Stimulated activated CD8-positive, alpha-beta memory T cell treated with anti-CD3 and anti-CD28 coated beads, Interleukin-7, amount 100 ng/mL, for 24 hours (primary cell): ENCODE data around the gene ANO1.

ENCODE experiments used
- DNase-seq: peaks from one replicate; pipeline ENCODE4 v3.0.0-alpha.2; 2020; ENCODE audit warnings: low read depth

Gene ANO1

DNA sequence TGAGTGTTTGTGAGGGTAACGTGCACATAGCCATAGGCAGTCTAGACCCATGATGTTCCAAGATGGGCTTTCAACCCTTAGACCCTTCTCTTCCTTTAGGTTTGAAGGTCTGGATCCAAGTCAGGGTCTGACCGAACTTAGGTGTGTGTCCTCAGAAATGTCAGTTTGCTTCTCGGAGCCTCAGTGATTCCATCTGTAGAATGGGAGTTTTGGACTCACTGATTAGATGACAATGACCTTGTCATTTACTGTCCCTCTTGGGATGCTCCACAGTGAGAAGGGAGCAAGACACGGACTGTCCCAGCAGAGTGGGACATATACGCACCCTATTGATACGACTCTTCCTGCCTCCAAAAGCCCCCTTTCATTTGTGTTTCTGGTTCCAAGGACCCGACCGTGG, 37.7 kb downstream of the ANO1 start:
- DNase-seq: no peak

DNA sequence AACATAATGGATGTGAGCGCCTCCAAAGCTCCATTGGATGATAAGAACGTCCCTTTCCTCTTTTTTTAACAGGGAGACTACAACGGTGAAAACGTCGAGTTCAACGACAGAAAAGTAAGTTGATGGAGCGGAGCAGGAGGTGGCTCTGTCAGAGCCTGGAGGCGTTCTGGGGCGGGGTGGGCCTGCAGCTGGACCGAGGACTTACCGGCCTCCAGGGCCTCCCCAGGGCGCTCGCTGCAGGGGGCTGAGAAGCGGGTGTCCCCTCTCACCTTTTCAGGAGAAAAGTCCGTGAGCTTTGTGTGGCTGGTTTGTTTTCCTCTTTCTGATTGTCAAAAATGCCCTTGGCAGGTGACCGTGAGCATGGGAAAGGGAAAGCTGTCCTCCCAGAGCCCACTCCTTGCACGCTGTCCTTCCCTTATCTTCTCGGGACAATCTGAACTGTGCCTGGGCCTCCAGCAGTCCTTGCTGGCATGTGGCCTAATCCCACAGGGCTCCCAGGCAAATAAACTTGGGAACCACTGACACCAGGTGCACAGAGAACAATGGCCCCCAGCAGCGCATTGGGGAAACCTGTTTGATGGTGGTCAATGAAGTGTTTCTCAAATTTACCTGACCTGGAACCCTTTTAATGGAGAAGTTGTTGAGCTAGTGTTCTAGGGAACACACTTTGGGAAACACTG, 38.4 kb downstream of the ANO1 start:
- no peak for DNase-seq

DNA sequence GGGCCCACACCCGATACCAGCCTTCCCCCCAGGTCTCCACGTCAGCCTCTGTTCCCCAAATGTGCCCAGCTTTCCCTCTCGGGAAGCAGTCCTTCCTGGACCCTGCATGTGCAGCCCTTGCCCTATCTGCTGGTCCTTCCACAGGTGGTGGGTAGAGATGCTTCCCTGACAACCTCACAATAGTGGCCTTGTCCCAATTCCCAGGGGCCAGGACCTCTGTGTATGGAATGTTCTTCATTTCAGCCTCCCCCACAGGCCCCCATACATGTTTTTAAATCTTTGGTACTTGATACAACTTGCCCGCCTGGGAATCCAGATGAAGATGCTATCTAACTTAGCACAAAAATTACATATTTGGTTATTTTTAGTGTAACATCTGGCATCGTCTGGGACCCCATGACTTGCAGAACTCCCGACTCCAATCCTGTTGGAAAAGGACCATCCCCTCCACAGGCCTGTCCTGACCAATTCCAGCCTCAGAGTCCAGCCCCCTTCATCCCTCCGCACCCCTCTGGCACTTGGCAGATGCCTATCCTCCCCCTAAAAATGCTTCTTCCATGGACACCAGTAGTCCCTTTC, 39.5 kb downstream of the ANO1 start:
- DNase-seq: no peak

DNA sequence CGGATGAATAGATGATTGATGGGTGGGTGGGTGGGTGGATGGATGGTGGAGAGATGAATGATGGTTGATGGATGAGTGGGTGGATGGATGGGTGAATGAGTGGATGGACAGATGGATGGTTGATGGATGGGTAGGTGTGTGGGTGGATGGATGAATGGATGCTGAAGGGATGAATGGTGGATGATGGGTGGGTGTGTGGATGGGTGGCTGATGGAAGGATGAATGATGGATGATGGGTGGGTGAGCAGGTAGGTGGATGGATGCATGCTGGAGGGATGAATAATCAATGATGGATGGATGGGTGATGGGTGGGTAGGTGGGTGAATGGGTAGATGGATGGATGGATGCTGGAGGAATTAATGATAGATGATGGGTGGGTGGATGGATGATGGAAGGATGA, 40.5 kb downstream of the ANO1 start:
- DNase-seq: no peak

DNA sequence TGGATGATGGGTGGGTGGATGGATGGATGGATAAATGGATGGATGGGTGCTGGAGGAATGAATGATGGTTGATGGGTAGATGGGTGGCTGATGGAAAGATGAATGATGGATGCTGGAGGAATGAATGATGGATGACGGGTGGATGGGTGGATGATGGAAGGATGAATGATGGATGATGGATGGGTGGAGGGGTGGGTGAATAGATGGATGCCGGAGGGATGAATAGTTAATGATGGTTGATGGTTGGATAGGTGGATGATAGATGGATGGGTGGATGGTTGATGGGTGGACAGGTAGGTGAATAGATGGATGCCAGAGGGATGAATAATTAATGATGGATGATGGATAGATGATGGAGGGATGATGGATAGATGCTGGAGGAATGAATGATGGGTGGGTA, 41.4 kb downstream of the ANO1 start:
- DNase-seq: no peak

DNA sequence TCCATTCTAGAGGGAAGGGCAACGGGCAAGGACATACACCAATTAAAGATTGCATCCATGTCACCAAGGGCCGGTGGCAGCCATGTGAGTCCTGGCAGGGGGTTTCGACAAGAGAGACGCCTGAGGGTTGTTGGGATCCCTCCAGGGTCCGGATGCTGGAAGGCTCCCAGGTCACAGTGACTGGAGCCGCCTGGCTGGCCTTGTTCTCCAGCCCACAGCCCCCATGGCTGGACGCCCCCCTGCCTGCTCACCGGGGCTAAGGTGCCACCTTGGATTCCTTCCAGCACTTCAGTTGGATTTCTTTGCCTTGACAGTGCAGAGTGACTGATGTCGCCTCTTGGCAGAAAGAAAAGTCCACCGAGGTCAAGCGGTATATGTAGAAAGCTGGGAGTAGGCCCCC, 42.6 kb downstream of the ANO1 start:
- no peak for DNase-seq

DNA sequence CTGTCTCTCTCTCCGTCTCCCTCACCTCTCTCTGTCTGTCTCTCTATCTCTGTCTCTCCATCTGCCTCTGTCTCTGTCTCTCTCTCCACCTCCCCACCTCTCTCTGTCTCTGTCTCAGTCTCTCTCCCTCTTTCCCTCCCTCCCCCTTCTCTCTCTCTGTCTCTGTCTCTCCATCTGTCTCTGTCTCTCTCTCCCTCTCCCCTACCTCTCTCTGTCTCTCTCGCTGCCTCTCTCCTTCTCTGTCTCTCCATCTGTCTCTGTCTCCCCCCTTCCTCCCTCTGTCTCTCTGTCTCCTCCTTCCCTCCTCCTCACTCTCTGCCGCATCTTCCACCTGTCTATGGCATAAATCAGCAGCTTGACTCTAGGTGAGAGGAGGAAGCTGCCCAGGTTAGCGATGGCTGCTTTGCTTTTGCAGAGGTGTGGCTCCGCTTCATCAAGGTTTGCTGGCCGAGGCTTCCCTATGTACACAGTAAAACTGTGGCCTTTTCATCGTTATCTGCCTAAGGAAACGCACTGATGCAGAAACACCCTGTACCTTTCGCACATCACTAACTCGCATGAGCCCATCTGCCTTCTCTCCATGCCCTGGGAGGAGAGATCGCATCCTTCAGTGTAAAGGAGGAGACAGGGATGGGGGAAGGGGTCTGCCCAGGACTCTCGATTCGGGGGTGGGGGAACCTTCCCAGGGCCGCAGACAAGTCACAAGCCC, 44.5 kb downstream of the ANO1 start:
- no peak for DNase-seq

DNA sequence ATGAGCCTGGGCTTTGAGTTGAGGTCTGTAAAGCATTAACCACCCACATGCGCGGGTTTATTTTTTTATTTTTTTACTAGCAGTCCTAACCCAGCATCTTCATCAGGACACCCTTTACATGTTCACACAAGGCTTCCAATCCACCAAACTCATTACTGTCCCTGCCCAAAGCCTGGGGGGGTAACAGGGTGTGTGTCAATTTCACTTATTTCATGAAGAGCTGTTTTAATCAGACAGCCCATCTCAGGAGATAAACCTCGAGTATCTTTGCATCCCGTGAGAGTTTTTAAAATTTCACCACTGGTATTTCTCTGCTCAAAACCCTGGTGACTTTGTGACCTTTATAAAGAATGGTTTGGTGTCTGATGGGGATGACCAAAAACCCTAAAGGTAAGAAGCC, 45.6 kb downstream of the ANO1 start:
- no peak for DNase-seq

DNA sequence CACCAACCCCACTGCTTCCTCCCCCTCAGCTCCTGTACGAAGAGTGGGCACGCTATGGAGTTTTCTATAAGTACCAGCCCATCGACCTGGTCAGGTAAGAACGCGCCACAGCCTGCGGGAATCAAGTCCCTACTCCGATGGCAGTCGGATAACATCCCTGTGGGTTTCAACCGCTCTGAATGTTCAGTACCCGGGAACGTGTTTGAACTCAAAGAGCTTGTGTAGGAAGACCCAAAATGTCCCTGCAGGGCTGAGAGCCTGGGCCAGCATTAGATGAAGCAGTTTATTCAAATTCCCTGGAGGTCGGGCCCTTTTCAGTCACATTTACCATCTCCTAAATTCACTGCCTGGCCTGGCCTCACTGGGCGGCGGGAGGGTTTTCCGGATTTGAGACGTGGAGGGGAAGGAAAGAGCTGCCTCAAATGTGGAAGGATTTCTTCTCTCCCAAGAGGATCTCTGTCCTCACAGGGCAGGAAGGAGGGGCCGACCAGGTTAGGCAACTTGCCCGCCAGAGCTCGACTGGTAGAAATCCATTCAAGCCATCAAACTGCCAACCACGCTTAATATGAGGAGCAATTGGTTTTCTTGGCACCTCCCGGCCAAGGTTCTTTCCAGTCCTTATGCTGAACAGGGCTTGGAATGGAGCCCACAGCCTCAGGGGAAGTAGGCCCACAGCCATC, 46.3 kb downstream of the ANO1 start:
- no peak for DNase-seq

DNA sequence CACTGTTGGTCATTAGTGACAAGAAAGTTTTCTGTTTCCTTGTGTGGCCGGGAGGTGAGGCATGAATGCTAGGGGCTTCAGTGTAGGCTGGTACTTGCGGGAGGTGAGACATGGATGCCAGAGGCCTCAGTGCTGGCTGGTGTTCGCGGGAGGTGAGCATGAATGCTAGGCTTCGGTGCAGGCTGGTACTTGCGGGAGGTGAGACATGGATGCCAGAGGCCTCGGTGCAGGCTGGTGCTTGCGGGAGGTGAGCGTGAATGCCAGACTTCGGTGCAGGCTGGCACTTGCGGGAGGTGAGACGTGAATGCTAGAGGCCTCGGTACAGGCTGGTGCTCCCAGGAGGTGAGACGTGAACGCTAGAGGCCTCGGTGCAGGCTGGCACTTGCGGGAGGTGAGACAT, 48.4 kb downstream of the ANO1 start:
- no peak for DNase-seq

DNA sequence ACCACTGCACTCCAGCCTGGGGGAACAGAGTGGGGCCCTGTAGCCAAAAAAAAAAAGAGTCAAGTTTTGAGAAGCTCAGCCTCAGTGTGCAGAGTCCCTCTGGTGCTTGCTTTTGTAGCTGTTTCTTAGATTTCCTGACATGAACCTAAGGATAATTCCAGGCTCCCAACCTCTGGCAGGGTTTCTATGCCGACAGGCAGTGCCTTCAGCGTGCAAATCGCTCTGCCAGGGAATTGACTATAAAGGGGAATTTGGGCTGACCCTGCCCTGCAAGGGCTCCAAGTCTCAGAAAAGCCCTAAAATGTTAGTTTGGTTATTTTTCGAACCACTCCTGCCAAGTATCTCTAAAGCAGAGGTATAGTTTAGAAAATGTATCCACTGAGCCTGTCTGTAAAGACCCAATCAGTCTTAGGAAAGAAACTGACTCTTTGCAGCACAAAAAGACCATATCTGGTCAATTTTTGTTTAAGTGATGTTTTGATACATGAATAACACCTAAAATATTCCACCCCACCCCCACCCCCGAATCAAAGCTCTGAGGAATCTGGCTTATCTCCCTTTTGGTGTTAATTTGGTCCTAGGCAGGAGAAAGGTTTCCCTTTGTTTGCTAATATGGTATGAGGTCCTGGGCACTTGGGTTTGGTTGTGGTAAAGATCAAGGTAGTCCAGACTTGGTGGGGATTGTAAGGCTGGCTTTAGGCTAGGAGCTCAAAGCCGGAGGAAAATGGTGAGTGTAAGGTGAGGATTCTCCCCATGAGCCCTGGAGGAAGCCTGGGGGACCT, 49.7 kb downstream of the ANO1 start:
- DNase-seq: no peak

DNA sequence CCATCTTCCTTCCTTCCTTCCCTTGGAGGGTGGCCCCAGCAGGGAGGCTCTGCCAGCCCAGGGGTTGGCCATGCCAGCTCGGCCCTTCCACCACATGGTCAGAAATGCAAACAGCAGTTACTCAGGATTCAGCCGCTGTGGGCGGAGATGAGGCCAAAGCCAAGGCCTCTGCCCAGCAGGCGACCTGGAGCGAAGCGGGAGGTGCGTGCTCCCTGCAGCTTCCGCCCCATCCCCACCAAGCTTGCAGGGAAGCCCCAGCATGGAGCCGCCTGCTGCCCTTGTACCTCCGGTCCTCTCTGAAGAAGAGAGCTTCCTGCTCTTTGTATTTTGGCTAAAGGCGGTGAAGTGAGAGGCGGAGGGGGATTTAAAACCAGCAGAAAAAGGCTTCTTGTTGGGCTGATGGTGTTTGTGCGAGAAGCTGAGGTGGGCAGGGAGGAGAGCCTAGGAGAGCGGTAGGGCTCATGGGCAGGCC, 50.4 kb downstream of the ANO1 start:
- DNase-seq: no peak

DNA sequence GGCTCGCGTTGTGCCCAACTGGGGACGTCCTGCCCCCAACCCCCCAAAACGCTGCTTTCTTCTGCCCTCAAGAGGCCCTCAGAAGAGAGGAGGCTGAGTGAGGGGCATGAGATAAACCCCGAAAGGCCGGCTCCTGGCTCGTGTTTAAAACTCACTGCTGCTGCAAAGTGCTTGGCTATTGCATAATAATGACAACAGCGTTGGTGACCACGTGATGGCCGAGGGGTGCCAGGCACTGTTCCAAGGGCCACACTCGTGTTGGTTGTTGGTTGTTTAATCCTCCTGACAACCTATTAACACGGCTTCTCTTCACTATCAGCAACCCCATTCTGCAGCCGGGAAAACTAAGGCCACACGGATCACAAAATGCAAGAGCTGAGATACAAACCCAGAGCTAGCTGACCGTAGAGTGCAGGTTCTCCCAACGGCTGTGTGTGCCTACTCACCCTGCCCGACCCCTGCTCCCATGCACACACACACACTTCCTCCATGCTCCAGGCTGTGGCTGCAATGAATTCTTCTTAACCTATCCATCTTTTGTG, 51.0 kb downstream of the ANO1 start:
- DNase-seq: no peak

DNA sequence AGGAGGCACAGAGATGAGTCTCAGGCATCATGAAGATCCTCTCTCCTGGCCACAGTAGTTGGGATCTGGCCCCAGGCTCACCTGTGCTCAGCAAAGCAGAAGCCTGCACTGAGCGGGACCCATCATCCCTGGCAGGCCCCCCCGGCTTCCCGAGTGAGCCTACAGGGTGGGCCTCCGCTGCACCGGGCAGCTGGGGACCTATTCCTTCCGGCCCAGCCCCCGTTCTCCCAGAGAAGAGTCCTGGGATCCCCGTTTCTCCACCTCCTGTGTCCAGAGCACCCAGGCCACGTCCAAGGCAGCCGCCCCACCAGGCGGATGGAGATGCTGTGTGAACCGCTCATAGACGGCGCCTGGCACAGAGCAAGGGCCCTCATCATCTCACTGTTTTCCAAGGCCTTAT, 52.5 kb downstream of the ANO1 start:
- no peak for DNase-seq

DNA sequence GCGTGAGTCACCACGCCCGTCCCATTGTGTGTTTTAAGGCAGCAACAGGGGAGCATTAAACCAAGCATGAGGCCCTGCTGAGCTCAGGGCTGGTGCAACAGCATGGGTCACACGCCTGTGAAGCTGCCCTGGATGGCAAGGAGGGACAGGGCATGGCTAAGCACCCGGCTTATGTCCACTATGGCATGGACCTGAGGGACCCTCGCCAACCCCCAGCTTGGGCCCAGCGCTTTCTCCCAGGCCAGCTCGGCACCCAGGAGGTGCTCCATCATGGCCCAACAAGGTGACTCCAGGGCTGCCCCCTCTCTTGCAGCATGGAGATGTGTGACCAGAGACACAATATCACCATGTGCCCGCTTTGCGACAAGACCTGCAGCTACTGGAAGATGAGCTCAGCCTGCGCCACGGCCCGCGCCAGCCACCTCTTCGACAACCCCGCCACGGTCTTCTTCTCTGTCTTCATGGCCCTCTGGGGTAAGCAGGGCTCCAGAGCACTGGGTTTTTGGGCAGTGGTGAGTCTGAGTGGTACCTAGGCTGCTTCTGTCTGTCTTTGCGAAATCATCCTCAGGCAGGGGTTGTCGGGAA, 53.6 kb downstream of the ANO1 start:
- DNase-seq: no peak

DNA sequence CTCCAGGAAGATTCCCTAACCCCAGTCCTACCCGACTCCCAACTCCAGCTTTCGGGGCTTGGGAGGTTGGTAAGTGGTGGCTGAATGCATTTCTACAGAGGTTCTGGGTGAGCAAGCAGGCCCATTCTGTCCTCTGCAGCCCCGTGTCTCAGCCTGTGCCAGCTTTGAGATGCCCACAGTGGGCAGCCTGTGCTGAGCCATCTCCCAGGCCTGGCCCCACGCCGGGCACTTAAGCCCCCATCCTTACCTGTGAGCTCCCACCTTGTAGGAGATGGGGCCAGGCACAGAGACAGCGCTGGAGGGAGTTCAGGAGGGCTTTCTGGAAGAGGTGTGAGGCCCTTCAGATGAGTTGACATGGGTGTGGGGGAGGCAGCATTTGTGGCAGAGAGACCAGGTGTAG, 54.5 kb downstream of the ANO1 start:
- no peak for DNase-seq

DNA sequence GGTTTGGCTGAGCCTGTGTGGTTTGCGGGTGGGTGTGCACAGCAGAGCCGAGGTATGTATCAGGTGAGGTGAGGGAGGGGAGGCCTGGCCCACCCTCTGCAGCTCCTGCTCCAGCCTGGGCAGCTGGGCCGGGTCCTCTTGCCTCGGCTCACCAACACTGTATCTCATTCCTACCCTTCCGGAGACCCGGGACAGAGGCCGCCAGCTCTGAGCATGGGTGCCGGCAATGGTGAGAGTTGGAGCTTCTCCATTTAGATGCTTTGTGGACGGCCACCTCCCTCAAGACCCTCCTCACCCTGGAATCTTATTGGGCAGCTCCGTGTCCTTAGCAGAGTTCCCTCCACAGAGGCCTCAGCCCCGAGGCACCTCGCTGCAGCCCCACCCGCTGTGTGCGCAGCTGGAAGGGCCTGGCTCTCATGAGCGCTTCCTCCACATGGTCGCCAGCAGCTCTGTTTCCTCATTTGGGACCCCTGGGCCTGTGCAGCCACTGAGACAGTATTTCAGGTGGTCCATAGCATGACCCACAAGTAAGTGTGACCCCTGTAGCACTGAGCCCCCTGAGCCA, 55.7 kb downstream of the ANO1 start:
- DNase-seq: no peak

DNA sequence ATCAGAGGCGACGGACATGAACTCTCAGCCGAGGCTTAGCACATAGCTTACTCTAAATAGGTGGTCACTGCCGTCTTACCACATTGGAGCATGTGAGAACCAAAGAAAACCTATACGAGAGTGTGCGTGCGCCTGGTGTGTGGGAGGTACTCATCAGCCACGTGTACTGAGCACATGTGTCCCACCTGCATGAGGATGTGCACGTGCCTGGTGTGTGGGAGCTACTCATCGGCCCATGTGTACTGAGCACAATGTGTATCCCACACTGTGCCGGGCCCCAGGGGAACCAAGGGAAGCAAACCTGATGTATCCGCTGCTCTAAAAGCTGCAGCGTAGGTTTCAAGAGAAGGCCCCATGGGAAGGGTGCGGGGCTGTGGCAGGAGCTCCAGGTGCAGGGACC, 56.4 kb downstream of the ANO1 start:
- no peak for DNase-seq

DNA sequence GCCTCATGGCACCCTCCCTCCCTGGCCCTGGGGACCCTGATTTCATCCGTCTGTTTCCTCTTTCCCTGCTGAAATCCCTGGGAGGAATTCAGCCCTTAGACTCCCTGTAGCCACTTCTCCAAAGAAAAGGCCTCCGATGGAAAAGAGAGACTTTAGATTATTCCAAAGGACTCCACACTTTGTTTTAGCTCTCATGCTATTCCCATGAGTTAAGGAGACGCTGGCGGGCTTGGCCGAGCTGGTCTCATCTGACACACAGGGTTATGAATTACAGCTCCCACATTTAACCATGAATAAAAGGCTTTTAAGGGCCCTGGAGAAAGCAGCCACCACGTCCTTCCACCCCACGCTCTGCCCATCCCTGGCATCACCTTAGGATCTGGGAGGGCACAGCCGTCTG, 57.0 kb downstream of the ANO1 start:
- DNase-seq: no peak

DNA sequence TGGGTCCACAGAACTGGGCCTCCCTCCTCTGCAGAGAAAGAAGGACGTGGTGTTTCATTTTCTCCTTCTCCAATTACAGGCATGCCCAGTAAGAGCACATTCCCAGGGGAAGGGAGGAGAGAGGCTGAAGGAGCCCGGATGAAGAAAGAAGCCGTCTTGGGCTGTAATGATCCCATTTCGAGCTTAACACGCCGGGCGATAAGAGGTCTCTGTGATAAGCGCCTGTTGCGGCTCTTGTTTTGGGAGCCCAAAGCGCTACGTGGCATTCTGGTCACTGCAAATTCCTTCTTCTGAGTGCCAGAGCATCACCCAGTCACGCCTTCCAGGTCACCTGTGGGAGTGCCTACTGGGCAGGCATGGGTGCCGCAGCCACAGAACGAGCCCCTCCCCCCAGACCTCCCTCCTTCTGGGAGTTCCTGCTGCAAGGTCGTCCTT, 57.5 kb downstream of the ANO1 start:
- no peak for DNase-seq

DNA sequence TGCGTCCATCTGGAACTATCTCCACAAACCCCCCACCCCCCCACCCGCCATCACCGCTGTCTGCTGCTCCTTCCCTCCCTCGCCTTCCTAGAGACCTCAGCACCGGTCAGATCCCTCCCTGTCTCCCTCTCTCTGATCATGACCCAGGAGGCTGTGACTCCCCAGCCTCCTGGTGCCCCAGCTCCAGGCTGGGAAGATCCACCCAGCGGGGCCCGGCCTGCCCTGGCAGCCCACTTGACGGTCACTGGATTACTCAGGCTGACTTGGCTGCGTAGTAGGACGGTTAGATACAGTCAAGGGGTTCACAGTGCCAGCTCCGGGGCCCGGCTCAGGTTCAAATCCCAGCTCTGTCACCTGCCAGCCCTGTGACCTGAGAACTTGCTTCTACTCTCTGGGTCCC, 59.3 kb downstream of the ANO1 start:
- no peak for DNase-seq
